Small intestine (tissue), 16 donors: ENCODE measurements around the gene NANOG. TPM values are rescaled to one million over a fixed set of nuclear protein-coding genes. Genes with fewer than 3 reads are reported as not detected.
"Not testable (repeated sequence)": the region's sequence is repeated elsewhere in the genome, so short reads cannot be mapped to it uniquely, and the experiment has no call there.

Experiments
- DNase-seq, 2 donors: peaks; one replicate each; pipeline versions ENCODE4 v3.0.0 to v3.0.0-alpha.2; 2013
- FAIRE-seq: peaks from 2 replicates; lab custom pipeline; 2012; peaks lifted over from hg19 to GRCh38; lab: Jason Lieb, UNC
- H3K27ac ChIP-seq, 3 donors: one replicate each; pipeline ENCODE4 v1.5.1; 2013; ENCODE audit warnings: low read length in 2 of 3, mild to moderate bottlenecking in 2 of 3, control low read depth in 1 of 3, inconsistent platforms in 1 of 3, low read depth in 1 of 3, moderate library complexity in 1 of 3
- H3K27me3 ChIP-seq, 3 donors: one replicate each; pipeline ENCODE4 v1.6.1; 2013; ENCODE audit warnings: low read length in 3 of 3, inconsistent platforms in 1 of 3; ENCODE audit not compliant: control insufficient read depth in 3 of 3, insufficient read depth in 3 of 3
- H3K36me3 ChIP-seq, 3 donors: one replicate each; pipeline ENCODE4 v1.6.1; 2013; ENCODE audit warnings: low read length in 3 of 3, inconsistent platforms in 1 of 3, low read depth in 1 of 3, mild to moderate bottlenecking in 1 of 3, moderate library complexity in 1 of 3; ENCODE audit not compliant: control insufficient read depth in 3 of 3, insufficient read depth in 2 of 3
- H3K4me1 ChIP-seq, 3 donors: one replicate each; pipeline ENCODE4 v1.6.1; 2013; ENCODE audit warnings: low read length in 2 of 3, inconsistent platforms in 1 of 3, low read depth in 1 of 3, mild to moderate bottlenecking in 1 of 3, moderate library complexity in 1 of 3; ENCODE audit not compliant: control insufficient read depth in 3 of 3, insufficient read depth in 2 of 3
- H3K4me3 ChIP-seq, 3 donors: one replicate each; pipeline ENCODE4 v1.5.1; 2013; ENCODE audit warnings: low read length in 3 of 3, control low read depth in 1 of 3, inconsistent platforms in 1 of 3, low read depth in 1 of 3, mild to moderate bottlenecking in 1 of 3, moderate library complexity in 1 of 3
- H3K9me3 ChIP-seq, 2 donors: one replicate each; pipeline ENCODE4 v1.6.1; 2013; ENCODE audit warnings: low read depth in 1 of 2, low read length in 1 of 2; ENCODE audit not compliant: control insufficient read depth in 2 of 2, insufficient read depth in 1 of 2
- WGBS, 3 donors: extraction: QIAGEN DNeasy Blood & Tissue Kit; methylation state at CpG; one replicate each; pipeline ENCODE4 v1.1.7; 2013; 5-methylcytosine and 5-hydroxymethylcytosine counted together
- long read RNA-seq, 10 donors: transcript quantifications; one replicate each; lab custom pipeline, GENCODE V29; 2026
- polyA plus RNA-seq, 4 donors: library from polyadenylated mRNA; stranded (reverse) in 3 of 4; unstranded in 1 of 4; fragments of 200-250 nt in 3 of 4; fragments of 120-200 nt in 1 of 4; gene quantifications; one replicate each; pipeline versions ENCODE4 v1.2.1 to v1.2.3, GENCODE V29; 2013
- donor health status: healthy with polysubstance abuse.
- donor health status: control.
- donor health status: control.
- donor health status: Bipolar disorder and iron deficiency.
- donor health status: healthy.

Gene NANOG
- polyA plus RNA-seq: under 1 TPM in 1 of 4 donors, not detected in 3; 0.19 TPM
- long read RNA-seq, donor 1: 0 reads
- long read RNA-seq, donor 2: 0 reads
- long read RNA-seq, donor 3: 0 reads
- long read RNA-seq, donor 4: 0 reads
- long read RNA-seq, donor 5: 0 reads
- long read RNA-seq, donor 6: 0 reads
- long read RNA-seq, donor 7: 0 reads
- long read RNA-seq, donor 8: 0 reads
- long read RNA-seq, donor 9: 0 reads
- long read RNA-seq, donor 10: 0 reads

- H3K27me3 ChIP-seq, DNase-seq, H3K36me3 ChIP-seq, FAIRE-seq, H3K4me1 ChIP-seq, H3K27ac ChIP-seq, H3K4me3 ChIP-seq, H3K9me3 ChIP-seq: not testable (repeated sequence)
- WGBS, 3 donors: 66 to 86% (median 85%) methylated on average over 13 of the region's 13 CpGs
These were observed at the start of gene NANOG for GRCh38 chr12:7788884-7789528. NANOG (plus strand) TSS chr12:7789402; CDS start chr12:7789615, 213 bp downstream.

- no peaks in the 10 kb centered on the region for H3K36me3 ChIP-seq
- no peak within 1 kb of the TSS for H3K27ac ChIP-seq
- no peaks in the 10 kb centered on the region for H3K4me1 ChIP-seq
- H3K9me3 ChIP-seq: peaks cover 0 to 2% of the 10 kb centered on the region in 2 donors
- H3K27me3 ChIP-seq: no peaks in the 10 kb centered on the region
- H3K4me3 ChIP-seq: no peak within 1 kb of the TSS
- 70 to 79% (median 77%) methylated on average over 5 of the region's 5 CpGs for WGBS, 3 donors
- FAIRE-seq (no peak), DNase-seq (no peak)
These were observed 42.0 kb upstream of the NANOG start, which contains the start of gene CLEC4C for GRCh38 chr12:7747246-7747645. CLEC4C (minus strand) TSS chr12:7747375; CDS start chr12:7747348, 27 bp downstream.

- no peak overlapping the region for H3K27ac ChIP-seq
- DNase-seq (no peak), FAIRE-seq (no peak)
- peaks cover 0 to under 1% of the 10 kb centered on the region in 2 donors for H3K9me3 ChIP-seq
- no peaks in the 10 kb centered on the region for H3K36me3 ChIP-seq
- no peak overlapping the region for H3K4me3 ChIP-seq
- no peaks in the 10 kb centered on the region for H3K27me3 ChIP-seq
- no peaks in the 10 kb centered on the region for H3K4me1 ChIP-seq
- 58 to 67% (median 61%) methylated on average over 4 of the region's 4 CpGs for WGBS, 3 donors
These were observed 40.4 kb upstream of the NANOG start for GRCh38 chr12:7748852-7749251.

- no peak overlapping the region for H3K4me3 ChIP-seq
- DNase-seq: no peak
- no peaks in the 10 kb centered on the region for H3K27me3 ChIP-seq
- FAIRE-seq: no peak
- H3K36me3 ChIP-seq: no peaks in the 10 kb centered on the region
- WGBS, 3 donors: 85 to 93% (median 86%) methylated on average over 8 of the region's 8 CpGs
- H3K4me1 ChIP-seq: no peaks in the 10 kb centered on the region
- no peak overlapping the region for H3K27ac ChIP-seq
- H3K9me3 ChIP-seq: no peaks in the 10 kb centered on the region
These were observed 39.8 kb upstream of the NANOG start for GRCh38 chr12:7749442-7749841.

GRCh38 chr12:7750350-7750749 lies 38.9 kb upstream of the NANOG start:
- Histone ChIP-seq H3K9me3 (no peaks in the 10 kb centered on the region), H3K27me3 (no peaks in the 10 kb centered on the region), H3K4me3 (no peak overlapping the region), H3K4me1 (no peaks in the 10 kb centered on the region), H3K36me3 (no peaks in the 10 kb centered on the region), H3K27ac (no peak overlapping the region)
- DNase-seq (no peak), FAIRE-seq (no peak)
- 81 to 91% (median 91%) methylated on average over 6 of the region's 6 CpGs for WGBS, 3 donors

GRCh38 chr12:7751394-7751793 lies 37.8 kb upstream of the NANOG start:
- Histone ChIP-seq H3K4me1 (no peaks in the 10 kb centered on the region), H3K4me3 (no peak overlapping the region), H3K27ac (no peak overlapping the region), H3K27me3 (no peaks in the 10 kb centered on the region), H3K9me3 (no peaks in the 10 kb centered on the region), H3K36me3 (no peaks in the 10 kb centered on the region)
- FAIRE-seq: no peak
- no peak for DNase-seq
- 75 to 87% (median 83%) methylated on average over 20 of the region's 20 CpGs for WGBS, 3 donors

GRCh38 chr12:7751941-7752922 lies 37.0 kb upstream of the NANOG start:
- not testable (repeated sequence) for H3K9me3 ChIP-seq, H3K36me3 ChIP-seq, H3K27me3 ChIP-seq, H3K4me1 ChIP-seq, FAIRE-seq, H3K4me3 ChIP-seq, H3K27ac ChIP-seq
- DNase-seq: peak in 1 of 2 donors; percentile 3
- 91 to 95% (median 92%) methylated on average over 26 to 39 of the region's 48 CpGs for WGBS, 3 donors

- peak in 1 of 2 donors; percentile 36 for DNase-seq
- not testable (repeated sequence) for FAIRE-seq, H3K4me3 ChIP-seq, H3K9me3 ChIP-seq, H3K36me3 ChIP-seq, H3K27ac ChIP-seq, H3K4me1 ChIP-seq, H3K27me3 ChIP-seq
- WGBS, 3 donors: 50 to 71% (median 50%) methylated on average over 9 of the region's 9 CpGs
These were observed 33.5 kb upstream of the NANOG start for GRCh38 chr12:7755668-7756067.
